GM21825 (cell line): ENCODE data around the gene MAPKAP1.

Experiments
- ATAC-seq: cut with Tn5 transposase; IDR thresholded peaks from one replicate; pipeline ENCODE4 v1.9.1; 2021; ENCODE audit warnings: mild to moderate bottlenecking, moderate library complexity; ENCODE audit not compliant: unreplicated experiment

MAPKAP1 gene

GRCh38 chr9:125436613-125437443 is 270.2 kb downstream of the MAPKAP1 start:
- ATAC-seq: no peak

- ATAC-seq: no peak
These were observed 271.0 kb downstream of the MAPKAP1 start for GRCh38 chr9:125435776-125436612.

- no peak for ATAC-seq
These were observed 271.8 kb downstream of the MAPKAP1 start for GRCh38 chr9:125434986-125435775.

- no peak for ATAC-seq
These were observed 273.5 kb downstream of the MAPKAP1 start for GRCh38 chr9:125433461-125434011.

- no peak for ATAC-seq
These were observed 274.2 kb downstream of the MAPKAP1 start for GRCh38 chr9:125432715-125433385.

- ATAC-seq: no peak
These were observed 275.2 kb downstream of the MAPKAP1 start for GRCh38 chr9:125431741-125432271.

- ATAC-seq: no peak
These were observed 276.0 kb downstream of the MAPKAP1 start for GRCh38 chr9:125431012-125431305.

GRCh38 chr9:125430161-125431011 is 276.6 kb downstream of the MAPKAP1 start:
- ATAC-seq: no peak

- no peak for ATAC-seq
These were observed 277.4 kb downstream of the MAPKAP1 start for GRCh38 chr9:125429476-125430160.

GRCh38 chr9:125428902-125429467 is 278.0 kb downstream of the MAPKAP1 start:
- ATAC-seq: no peak

- no peak for ATAC-seq
These were observed 278.7 kb downstream of the MAPKAP1 start for GRCh38 chr9:125428060-125428901.

GRCh38 chr9:125427556-125427955 is 279.5 kb downstream of the MAPKAP1 start:
- no peak for ATAC-seq

GRCh38 chr9:125426926-125427325 is 280.1 kb downstream of the MAPKAP1 start:
- no peak for ATAC-seq

- no peak for ATAC-seq
These were observed 281.0 kb downstream of the MAPKAP1 start for GRCh38 chr9:125425901-125426515.

GRCh38 chr9:125425170-125425897 is 281.7 kb downstream of the MAPKAP1 start:
- ATAC-seq: no peak

GRCh38 chr9:125423964-125424363 is 283.0 kb downstream of the MAPKAP1 start:
- no peak for ATAC-seq
